NB4 (cell line): Measurements from ENCODE around the gene DPF3.

ENCODE experiments used
- DNase-seq: peaks from one replicate; pipeline ENCODE4 v3.0.0; 2010; ENCODE audit warnings: low read depth
- H3K4me3 ChIP-seq: one replicate; pipeline ENCODE4 v1.5.1; 2011; ENCODE audit warnings: mild to moderate bottlenecking, low read depth, low read length, moderate library complexity
- MYC ChIP-seq: IDR thresholded peaks from 2 replicates; pipeline ENCODE4 v1.6.1; 2011; ENCODE audit warnings: low read depth, low read length
- POLR2A ChIP-seq: IDR thresholded peaks from 2 replicates; pipeline ENCODE4 v1.6.1; 2011; ENCODE audit warnings: mild to moderate bottlenecking; ENCODE audit not compliant: insufficient read length; ENCODE audit errors: extremely low read depth
- TF ChIP-seq, protein P1 (sequence below): IDR thresholded peaks from one replicate; pipeline ENCODE4 v1.5.1; 2012; ENCODE audit warnings: low read depth, low read length
- TF ChIP-seq, protein P2 (sequence below): IDR thresholded peaks from 2 replicates; pipeline ENCODE4 v1.6.1; 2011; ENCODE audit warnings: low read depth, low read length

DPF3 gene

GRCh38 chr14:72739446-72740405 lies 154.2 kb downstream of the DPF3 start:
- TF ChIP-seq, protein P1, sequence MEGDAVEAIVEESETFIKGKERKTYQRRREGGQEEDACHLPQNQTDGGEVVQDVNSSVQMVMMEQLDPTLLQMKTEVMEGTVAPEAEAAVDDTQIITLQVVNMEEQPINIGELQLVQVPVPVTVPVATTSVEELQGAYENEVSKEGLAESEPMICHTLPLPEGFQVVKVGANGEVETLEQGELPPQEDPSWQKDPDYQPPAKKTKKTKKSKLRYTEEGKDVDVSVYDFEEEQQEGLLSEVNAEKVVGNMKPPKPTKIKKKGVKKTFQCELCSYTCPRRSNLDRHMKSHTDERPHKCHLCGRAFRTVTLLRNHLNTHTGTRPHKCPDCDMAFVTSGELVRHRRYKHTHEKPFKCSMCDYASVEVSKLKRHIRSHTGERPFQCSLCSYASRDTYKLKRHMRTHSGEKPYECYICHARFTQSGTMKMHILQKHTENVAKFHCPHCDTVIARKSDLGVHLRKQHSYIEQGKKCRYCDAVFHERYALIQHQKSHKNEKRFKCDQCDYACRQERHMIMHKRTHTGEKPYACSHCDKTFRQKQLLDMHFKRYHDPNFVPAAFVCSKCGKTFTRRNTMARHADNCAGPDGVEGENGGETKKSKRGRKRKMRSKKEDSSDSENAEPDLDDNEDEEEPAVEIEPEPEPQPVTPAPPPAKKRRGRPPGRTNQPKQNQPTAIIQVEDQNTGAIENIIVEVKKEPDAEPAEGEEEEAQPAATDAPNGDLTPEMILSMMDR, result no peak
- TF ChIP-seq POLR2A (no peak), MYC (no peak)

GRCh38 chr14:72738161-72738611 lies 155.7 kb downstream of the DPF3 start:
- TF ChIP-seq, protein P1, result no peak
- TF ChIP-seq MYC (no peak), POLR2A (no peak)
- TF ChIP-seq, protein P2, sequence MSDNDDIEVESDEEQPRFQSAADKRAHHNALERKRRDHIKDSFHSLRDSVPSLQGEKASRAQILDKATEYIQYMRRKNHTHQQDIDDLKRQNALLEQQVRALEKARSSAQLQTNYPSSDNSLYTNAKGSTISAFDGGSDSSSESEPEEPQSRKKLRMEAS, result no peak
- DNase-seq, result no peak
- no peak overlapping the region for H3K4me3 ChIP-seq

More at GRCh38 chr14:72739446-72740405, 154.2 kb downstream of the DPF3 start:
- H3K4me3 ChIP-seq, result no peak overlapping the region
- no peak for DNase-seq

GRCh38 chr14:72737560-72737943 lies 156.3 kb downstream of the DPF3 start:
- TF ChIP-seq, protein P2, result no peak
- TF ChIP-seq POLR2A (no peak), MYC (no peak)
- TF ChIP-seq, protein P1, result no peak
- no peak for DNase-seq

GRCh38 chr14:72736786-72737559 lies 156.9 kb downstream of the DPF3 start:
- DNase-seq, result no peak
- no peak overlapping the region for H3K4me3 ChIP-seq
- TF ChIP-seq POLR2A (no peak), MYC (no peak)
- TF ChIP-seq, protein P2, result no peak
- TF ChIP-seq, protein P1, result no peak

More at GRCh38 chr14:72737560-72737943, 156.3 kb downstream of the DPF3 start:
- H3K4me3 ChIP-seq, result no peak overlapping the region

GRCh38 chr14:72736308-72736707 lies 157.6 kb downstream of the DPF3 start:
- TF ChIP-seq MYC, result no peak
- TF ChIP-seq, protein P2, result no peak
- DNase-seq, result no peak
- H3K4me3 ChIP-seq, result no peak overlapping the region
